ENCODE data around the gene GRAMD1A.
A peak's percentile ranks its signal among the peaks of the same experiment; 100 is the strongest.
"Not testable (repeated sequence)": the region's sequence is repeated elsewhere in the genome, so short reads cannot be mapped to it uniquely, and the experiment has no call there.

GRAMD1A gene

DNA sequence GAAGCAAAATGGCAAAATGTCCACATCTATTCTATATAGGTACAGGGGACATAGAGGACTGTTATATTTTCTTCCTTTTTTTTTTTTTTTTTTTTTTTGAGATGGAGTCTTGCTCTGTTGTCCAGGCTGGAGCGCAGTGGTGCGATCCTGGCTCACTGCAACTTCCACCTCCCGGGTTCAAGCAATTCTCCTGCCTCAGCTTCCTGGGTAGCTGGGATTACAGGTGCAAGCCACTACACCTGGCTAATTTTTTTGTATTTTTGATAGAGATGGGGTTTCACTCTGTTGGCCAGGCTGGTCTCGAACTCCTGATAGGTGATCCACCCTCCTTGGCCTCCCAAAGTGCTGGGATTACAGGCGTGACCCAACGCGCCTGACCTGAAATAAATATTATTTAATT lies 1.9 kb upstream of the GRAMD1A start:
- not testable (repeated sequence) for H3K27me3 ChIP-seq (ENCODE audit: control insufficient read depth, insufficient read depth, low read length); H3K9me3 ChIP-seq (ENCODE audit: control insufficient read depth, low read length); H3K9ac ChIP-seq (ENCODE audit: low read length); H3K36me3 ChIP-seq (ENCODE audit: control insufficient read depth, insufficient read depth, low read length); H3K4me3 ChIP-seq (ENCODE audit: low read length)
- peaks cover 54% of the 10 kb centered on the region for H3K4me1 ChIP-seq (ENCODE audit: control insufficient read depth, insufficient read depth, low read length)

DNA sequence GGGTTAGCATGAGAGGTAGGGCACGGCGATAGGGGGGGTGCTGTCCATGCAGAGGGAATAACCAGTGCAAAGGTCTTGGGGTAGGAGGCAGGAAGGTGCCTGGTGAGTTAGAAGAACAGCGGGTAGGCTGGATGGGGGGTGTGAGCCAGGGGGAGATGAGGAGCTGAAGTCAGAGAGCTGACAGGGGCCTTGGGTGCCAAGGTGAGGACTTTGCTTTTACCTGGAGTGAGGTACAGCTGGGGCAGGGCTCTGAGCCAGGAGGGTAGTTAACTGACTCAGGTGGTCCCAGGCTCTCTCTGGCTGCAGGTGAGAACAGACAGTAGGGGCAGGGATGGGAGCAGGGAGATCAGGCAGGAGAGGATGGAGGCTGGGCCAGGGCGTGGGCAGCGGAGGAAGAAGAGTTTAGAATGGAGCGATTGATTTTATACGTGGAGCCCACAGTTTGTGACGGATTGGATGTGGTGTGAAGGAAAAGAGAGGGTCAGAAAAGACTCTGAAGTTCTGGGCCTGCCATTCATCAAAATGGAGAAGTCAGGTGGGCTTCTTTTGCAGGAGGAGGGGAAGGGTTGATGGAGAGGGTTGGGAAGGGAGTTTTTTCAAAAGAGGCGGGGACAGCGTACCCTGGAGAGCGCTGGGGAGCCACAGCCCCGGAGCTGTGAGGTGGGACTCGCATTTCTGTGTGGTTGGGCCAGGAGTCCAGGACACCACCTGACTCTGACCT lies 1.2 kb upstream of the GRAMD1A start:
- Histone ChIP-seq H3K4me1 (ENCODE audit: control insufficient read depth, insufficient read depth, low read length) (peaks cover 62% of the 10 kb centered on the region), H3K9ac (ENCODE audit: low read length) (peak overlapping the region; percentile 91), H3K36me3 (ENCODE audit: control insufficient read depth, insufficient read depth, low read length) (no peaks in the 10 kb centered on the region), H3K27me3 (ENCODE audit: control insufficient read depth, insufficient read depth, low read length) (peaks cover 6% of the 10 kb centered on the region), H3K9me3 (ENCODE audit: control insufficient read depth, low read length) (no peaks in the 10 kb centered on the region), H3K4me3 (ENCODE audit: low read length) (no peak overlapping the region)

- Histone ChIP-seq H3K4me1 (ENCODE audit: control insufficient read depth, insufficient read depth, low read length) (peaks cover 61% of the 10 kb centered on the region), H3K27me3 (ENCODE audit: control insufficient read depth, insufficient read depth, low read length) (peaks cover 6% of the 10 kb centered on the region), H3K9me3 (ENCODE audit: control insufficient read depth, low read length) (no peaks in the 10 kb centered on the region), H3K36me3 (ENCODE audit: control insufficient read depth, insufficient read depth, low read length) (no peaks in the 10 kb centered on the region), H3K4me3 (ENCODE audit: low read length) (no peak overlapping the region), H3K9ac (ENCODE audit: low read length) (no peak overlapping the region)
Observed at GRCh38 chr19:35000338-35000646, 169 bp downstream of the GRAMD1A start.

DNA sequence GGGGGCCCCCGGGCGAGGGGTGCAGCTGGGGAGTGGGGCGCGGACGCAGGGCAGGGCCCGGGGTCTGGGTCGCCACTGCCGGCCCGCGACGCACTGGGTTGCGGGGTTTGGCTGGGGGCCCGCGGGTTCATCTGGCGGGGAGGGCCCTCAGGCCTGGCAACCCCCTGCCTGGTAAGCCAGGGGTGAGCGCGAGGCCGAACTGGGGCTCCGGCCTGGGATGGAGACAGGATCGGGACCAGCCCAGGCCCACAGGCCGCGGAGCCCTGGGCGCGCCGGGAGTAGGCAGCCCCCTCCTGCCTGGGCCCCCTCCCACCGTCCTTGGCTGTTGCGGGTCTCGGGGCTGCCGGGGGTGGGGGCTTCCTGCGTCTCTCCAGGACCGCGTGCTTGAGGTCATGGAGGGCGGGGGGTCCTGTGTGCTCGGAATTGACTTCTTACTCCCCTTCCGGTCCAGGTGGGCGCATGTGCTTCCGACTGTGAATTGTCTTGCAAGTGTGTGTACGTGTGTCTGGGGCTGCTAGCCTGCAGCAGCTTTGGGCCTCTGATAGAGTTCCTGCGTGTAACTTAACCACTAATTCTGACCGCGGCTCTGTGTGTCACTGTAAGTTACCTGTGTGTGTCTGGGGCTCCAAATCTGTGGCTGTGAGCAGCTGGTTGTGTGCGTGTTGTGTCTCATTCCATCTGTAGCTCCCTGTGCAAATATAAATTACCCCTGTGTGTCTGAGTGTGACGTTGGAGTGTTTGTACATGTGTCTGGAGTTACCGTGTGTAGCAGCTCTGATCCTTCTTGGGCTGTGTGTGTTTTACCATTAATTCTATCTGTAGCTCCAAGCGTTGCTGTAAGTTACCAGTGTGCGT lies 751 bp downstream of the GRAMD1A start:
- Histone ChIP-seq H3K4me1 (ENCODE audit: control insufficient read depth, insufficient read depth, low read length) (peaks cover 61% of the 10 kb centered on the region), H3K36me3 (ENCODE audit: control insufficient read depth, insufficient read depth, low read length) (no peaks in the 10 kb centered on the region), H3K27me3 (ENCODE audit: control insufficient read depth, insufficient read depth, low read length) (peaks cover 6% of the 10 kb centered on the region), H3K4me3 (ENCODE audit: low read length) (peak overlapping the region; percentile 1), H3K9ac (ENCODE audit: low read length) (peak overlapping the region; percentile 66), H3K9me3 (ENCODE audit: control insufficient read depth, low read length) (no peaks in the 10 kb centered on the region)

- Histone ChIP-seq H3K9ac (ENCODE audit: low read length) (no peak overlapping the region), H3K4me1 (ENCODE audit: control insufficient read depth, insufficient read depth, low read length) (peaks cover 65% of the 10 kb centered on the region), H3K4me3 (ENCODE audit: low read length) (no peak overlapping the region), H3K36me3 (ENCODE audit: control insufficient read depth, insufficient read depth, low read length) (no peaks in the 10 kb centered on the region), H3K27me3 (ENCODE audit: control insufficient read depth, insufficient read depth, low read length) (peaks cover 6% of the 10 kb centered on the region), H3K9me3 (ENCODE audit: control insufficient read depth, low read length) (no peaks in the 10 kb centered on the region)
Observed at GRCh38 chr19:35002037-35002535, 2.0 kb downstream of the GRAMD1A start.

GRCh38 chr19:35004517-35005255 lies 4.6 kb downstream of the GRAMD1A start:
- Histone ChIP-seq H3K9ac (ENCODE audit: low read length) (peak overlapping the region; percentile 20), H3K4me3 (ENCODE audit: low read length) (no peak overlapping the region), H3K27me3 (ENCODE audit: control insufficient read depth, insufficient read depth, low read length) (peaks cover 6% of the 10 kb centered on the region), H3K36me3 (ENCODE audit: control insufficient read depth, insufficient read depth, low read length) (no peaks in the 10 kb centered on the region), H3K4me1 (ENCODE audit: control insufficient read depth, insufficient read depth, low read length) (peaks cover 57% of the 10 kb centered on the region), H3K9me3 (ENCODE audit: control insufficient read depth, low read length) (no peaks in the 10 kb centered on the region)

- Histone ChIP-seq H3K36me3 (ENCODE audit: control insufficient read depth, insufficient read depth, low read length) (no peaks in the 10 kb centered on the region), H3K9ac (ENCODE audit: low read length) (peak overlapping the region; percentile 29), H3K4me1 (ENCODE audit: control insufficient read depth, insufficient read depth, low read length) (peaks cover 53% of the 10 kb centered on the region), H3K4me3 (ENCODE audit: low read length) (no peak overlapping the region), H3K9me3 (ENCODE audit: control insufficient read depth, low read length) (no peaks in the 10 kb centered on the region), H3K27me3 (ENCODE audit: control insufficient read depth, insufficient read depth, low read length) (peaks cover 6% of the 10 kb centered on the region)
Observed at GRCh38 chr19:35005256-35005977, 5.3 kb downstream of the GRAMD1A start.

DNA sequence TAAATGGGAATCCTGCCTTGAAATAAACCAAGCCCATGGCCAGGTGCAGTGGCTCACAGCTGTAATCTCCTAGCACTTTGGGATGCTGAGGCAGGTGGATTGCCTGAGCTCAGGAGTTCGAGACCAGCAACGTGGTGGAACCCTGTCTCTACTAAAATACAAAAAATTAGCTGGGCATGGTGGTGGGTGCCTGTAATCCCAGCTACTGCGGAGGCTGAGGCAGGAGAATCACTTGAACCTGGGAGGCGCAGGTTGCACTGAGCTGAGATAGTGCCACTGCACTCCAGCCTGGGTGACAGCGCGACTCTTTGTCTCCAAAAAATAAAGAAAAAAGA lies 5.9 kb downstream of the GRAMD1A start:
- not testable (repeated sequence) for H3K9ac ChIP-seq (ENCODE audit: low read length); H3K27me3 ChIP-seq (ENCODE audit: control insufficient read depth, insufficient read depth, low read length); H3K4me3 ChIP-seq (ENCODE audit: low read length); H3K9me3 ChIP-seq (ENCODE audit: control insufficient read depth, low read length); H3K36me3 ChIP-seq (ENCODE audit: control insufficient read depth, insufficient read depth, low read length)
- peaks cover 51% of the 10 kb centered on the region for H3K4me1 ChIP-seq (ENCODE audit: control insufficient read depth, insufficient read depth, low read length)

DNA sequence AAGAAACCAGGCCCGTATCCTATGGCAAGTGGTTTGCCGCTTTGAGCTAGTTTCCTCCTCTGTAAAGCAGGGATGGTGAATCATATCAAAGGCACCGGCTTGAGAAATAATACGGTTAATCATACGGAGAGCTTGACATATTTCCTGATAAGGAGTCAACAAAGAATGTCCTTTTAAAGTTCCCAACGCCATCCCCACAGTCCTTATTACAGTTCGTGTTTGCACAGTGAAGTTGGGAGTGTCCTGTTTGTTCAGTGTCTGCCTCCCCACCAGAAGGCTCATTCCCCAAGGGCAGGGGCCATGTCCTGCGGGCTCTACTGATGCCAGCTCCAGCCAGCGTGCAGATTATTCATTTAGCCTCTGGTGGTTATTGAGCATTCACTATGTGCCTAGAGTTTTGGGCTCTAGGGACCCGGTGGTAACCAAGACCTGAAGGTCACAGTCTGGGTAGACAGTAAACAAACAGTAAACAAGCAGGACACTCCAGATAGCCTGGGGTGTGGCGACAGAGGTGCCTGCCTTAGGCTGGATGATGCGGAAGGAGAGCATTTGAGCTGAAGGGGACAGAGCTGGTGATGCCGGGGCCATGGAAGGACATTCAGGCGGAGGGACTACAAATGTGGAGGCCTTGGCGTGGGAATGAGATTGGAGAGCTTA lies 6.3 kb downstream of the GRAMD1A start:
- Histone ChIP-seq H3K36me3 (ENCODE audit: control insufficient read depth, insufficient read depth, low read length) (no peaks in the 10 kb centered on the region), H3K9me3 (ENCODE audit: control insufficient read depth, low read length) (no peaks in the 10 kb centered on the region), H3K4me3 (ENCODE audit: low read length) (no peak overlapping the region), H3K4me1 (ENCODE audit: control insufficient read depth, insufficient read depth, low read length) (peaks cover 46% of the 10 kb centered on the region), H3K27me3 (ENCODE audit: control insufficient read depth, insufficient read depth, low read length) (no peaks in the 10 kb centered on the region), H3K9ac (ENCODE audit: low read length) (no peak overlapping the region)

- Histone ChIP-seq H3K27me3 (ENCODE audit: control insufficient read depth, insufficient read depth, low read length) (no peaks in the 10 kb centered on the region), H3K4me1 (ENCODE audit: control insufficient read depth, insufficient read depth, low read length) (peaks cover 45% of the 10 kb centered on the region), H3K36me3 (ENCODE audit: control insufficient read depth, insufficient read depth, low read length) (no peaks in the 10 kb centered on the region), H3K9ac (ENCODE audit: low read length) (no peak overlapping the region), H3K9me3 (ENCODE audit: control insufficient read depth, low read length) (no peaks in the 10 kb centered on the region), H3K4me3 (ENCODE audit: low read length) (no peak overlapping the region)
Observed at GRCh38 chr19:35006999-35007365, 6.9 kb downstream of the GRAMD1A start.

DNA sequence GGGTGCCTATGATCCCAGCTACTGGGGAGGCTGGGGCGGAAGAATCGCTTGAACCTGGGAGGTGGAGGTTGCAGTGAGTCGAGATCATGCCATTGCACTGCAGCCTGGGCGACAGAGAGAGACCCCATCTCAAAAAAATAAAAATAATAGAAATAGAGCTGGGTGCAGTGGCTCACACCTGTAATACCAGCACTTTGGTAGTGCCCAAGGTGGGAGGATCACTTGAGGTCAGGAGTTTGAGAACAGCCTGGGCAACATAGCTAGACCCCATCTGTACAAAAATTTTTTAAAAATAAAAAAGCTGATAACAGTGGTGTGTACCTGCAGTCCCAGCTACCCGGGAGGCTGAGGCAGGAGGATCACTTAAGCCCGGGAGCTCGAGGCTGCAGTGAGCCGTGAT lies 7.3 kb downstream of the GRAMD1A start:
- not testable (repeated sequence) for H3K36me3 ChIP-seq (ENCODE audit: control insufficient read depth, insufficient read depth, low read length); H3K4me3 ChIP-seq (ENCODE audit: low read length); H3K9ac ChIP-seq (ENCODE audit: low read length); H3K27me3 ChIP-seq (ENCODE audit: control insufficient read depth, insufficient read depth, low read length); H3K9me3 ChIP-seq (ENCODE audit: control insufficient read depth, low read length)
- H3K4me1 ChIP-seq (ENCODE audit: control insufficient read depth, insufficient read depth, low read length): peaks cover 45% of the 10 kb centered on the region
